ENCODE data around the gene CALB2.

CALB2 gene

GRCh38 chr16:71428883-71429282, 70.4 kb downstream of the CALB2 start:
- FAIRE-seq: no peak

GRCh38 chr16:71429581-71429980, 71.1 kb downstream of the CALB2 start:
- no peak for FAIRE-seq

DNA sequence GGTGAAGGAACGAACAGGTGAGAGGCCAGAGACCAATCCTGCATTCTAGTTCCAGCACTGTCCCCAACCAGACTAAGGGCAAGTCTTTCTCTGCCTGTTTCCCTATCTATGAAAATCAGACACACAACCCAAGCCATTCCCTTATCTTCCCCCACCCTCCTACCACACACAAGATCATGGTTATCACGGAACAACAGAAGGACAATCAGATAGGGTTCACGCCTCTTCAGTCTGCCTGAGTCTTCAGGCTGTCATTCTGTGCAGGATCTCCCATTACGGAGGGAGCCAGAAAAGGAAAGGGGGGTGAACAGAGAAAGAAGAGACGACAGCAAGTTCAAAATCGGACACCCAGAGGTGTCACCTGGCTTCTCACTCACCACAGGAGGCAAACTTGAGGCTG, 72.2 kb downstream of the CALB2 start:
- no peak for FAIRE-seq

DNA sequence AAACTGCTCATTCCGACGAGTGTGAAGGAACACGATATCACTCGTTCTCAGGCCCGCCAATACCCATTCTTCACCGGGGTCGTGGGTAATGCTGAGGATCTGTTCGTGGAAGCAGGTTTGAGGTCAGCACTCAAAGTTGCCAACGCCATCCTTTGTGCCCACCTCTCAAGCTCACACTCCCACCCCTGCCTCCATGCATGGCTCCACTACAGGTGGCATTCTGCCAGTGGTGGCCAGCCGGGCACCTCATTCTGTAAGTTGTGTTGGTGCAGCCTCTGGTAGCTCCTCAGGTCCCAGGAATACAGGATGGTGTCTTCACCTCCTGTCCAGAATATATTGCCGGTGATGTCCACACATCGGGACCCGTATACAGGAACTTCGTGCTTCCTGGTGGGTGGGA, 72.7 kb downstream of the CALB2 start:
- no peak for FAIRE-seq

- no peak for FAIRE-seq
Observed at GRCh38 chr16:71431991-71432390, 73.5 kb downstream of the CALB2 start.

DNA sequence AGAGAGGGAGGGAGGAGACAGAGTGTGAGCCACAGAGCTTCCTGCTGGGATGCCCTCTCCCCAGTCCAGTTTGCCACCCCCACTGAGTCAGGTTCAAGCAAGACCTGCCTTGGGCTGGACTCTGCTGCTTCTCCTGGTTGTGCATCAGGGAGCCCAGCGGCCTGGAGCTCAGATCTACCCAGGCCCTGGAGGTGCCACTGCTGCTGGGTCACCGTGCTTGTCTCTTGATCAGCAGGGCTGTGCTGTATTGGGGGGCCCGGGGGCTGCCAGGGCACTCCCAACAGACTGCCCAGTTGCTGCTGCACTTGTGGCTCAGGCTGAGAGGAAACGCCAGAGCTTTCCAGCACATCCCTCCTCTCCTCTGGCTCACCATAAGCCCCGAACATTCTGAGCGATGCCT, 74.4 kb downstream of the CALB2 start:
- FAIRE-seq: no peak

- no peak for FAIRE-seq
Observed at GRCh38 chr16:71436473-71436872, 78.0 kb downstream of the CALB2 start.

GRCh38 chr16:71439523-71439922, 81.0 kb downstream of the CALB2 start:
- FAIRE-seq: no peak
